SK-N-SH treated with all-trans-retinoic acid at 6 μM for 48 hours (cell line): ENCODE measurements around the gene FANCI.

Source experiments
- ATAC-seq: fragments of 200-7000 bp; cut with Tn5 transposase; 3 replicates; pipeline ENCODE4 v1.9.1; 2020; ENCODE audit warnings: mild to moderate bottlenecking, moderate library complexity
- ARNTL ChIP-seq: fragments of 450-650 bp; formaldehyde crosslinking; IDR thresholded peaks from 2 replicates; pipeline ENCODE4 v1.5.0; 2020; ENCODE audit warnings: low read depth, mild to moderate bottlenecking, moderate library complexity, borderline replicate concordance
- BACH2 ChIP-seq: fragments of 250-450 bp; sonication (Bioruptor Pico); IDR thresholded peaks from 2 replicates; pipeline ENCODE4 v1.9.0; 2021; ENCODE audit warnings: mild to moderate bottlenecking, borderline replicate concordance
- CSDC2 ChIP-seq: fragments of 250-450 bp; sonication (Bioruptor Pico); IDR thresholded peaks from 2 replicates; pipeline ENCODE4 v1.5.0; 2020; ENCODE audit warnings: mild to moderate bottlenecking, moderate library complexity
- ESRRG ChIP-seq: fragments of 250-450 bp; sonication (Bioruptor Pico); IDR thresholded peaks from 2 replicates; pipeline ENCODE4 v1.6.1; 2021; ENCODE audit warnings: mild to moderate bottlenecking
- GLIS3 ChIP-seq: fragments of 250-450 bp; sonication (Bioruptor Pico); IDR thresholded peaks from 2 replicates; pipeline ENCODE4 v1.5.0; 2020; ENCODE audit warnings: mild to moderate bottlenecking, moderate library complexity
- ISL1 ChIP-seq: fragments of 250-450 bp; sonication (Bioruptor Pico); IDR thresholded peaks from 2 replicates; pipeline ENCODE4 v2.1.2; 2022; ENCODE audit warnings: mild to moderate bottlenecking, moderate library complexity
- PPARA ChIP-seq: fragments of 250-450 bp; sonication (Bioruptor Pico); IDR thresholded peaks from 2 replicates; pipeline ENCODE4 v1.5.0; 2020; ENCODE audit warnings: mild to moderate bottlenecking, borderline replicate concordance
- RARB ChIP-seq: fragments of 250-450 bp; sonication (Bioruptor Pico); IDR thresholded peaks from 2 replicates; pipeline ENCODE4 v1.8.0; 2021; ENCODE audit warnings: mild to moderate bottlenecking, moderate library complexity
- SNAI2 ChIP-seq: fragments of 250-450 bp; sonication (Bioruptor Pico); IDR thresholded peaks from 2 replicates; pipeline ENCODE4 v1.5.0; 2020; ENCODE audit warnings: mild to moderate bottlenecking, moderate library complexity
- TCF4 ChIP-seq: fragments of 250-450 bp; sonication (Bioruptor Pico); IDR thresholded peaks from 2 replicates; pipeline ENCODE4 v1.8.0; 2021; ENCODE audit warnings: mild to moderate bottlenecking, moderate library complexity, borderline replicate concordance
- TOX ChIP-seq: fragments of 250-450 bp; sonication (Bioruptor Pico); IDR thresholded peaks from 2 replicates; pipeline ENCODE4 v1.8.0; 2021; ENCODE audit warnings: mild to moderate bottlenecking, moderate library complexity, borderline replicate concordance
- ZFP3 ChIP-seq: fragments of 250-450 bp; sonication (Bioruptor Pico); IDR thresholded peaks from 2 replicates; pipeline ENCODE4 v1.5.0; 2020; ENCODE audit warnings: mild to moderate bottlenecking, moderate library complexity
- ZFP30 ChIP-seq: fragments of 450-650 bp; formaldehyde crosslinking; IDR thresholded peaks from 2 replicates; pipeline ENCODE4 v1.5.0; 2022; ENCODE audit warnings: mild to moderate bottlenecking, moderate library complexity
- ZNF565 ChIP-seq: fragments of 450-650 bp; formaldehyde crosslinking; conservative IDR thresholded peaks from 2 replicates; pipeline ENCODE4 v1.5.0; 2020; ENCODE audit warnings: low read depth, mild to moderate bottlenecking, moderate library complexity
- ZNF70 ChIP-seq: fragments of 450-650 bp; formaldehyde crosslinking; IDR thresholded peaks from 2 replicates; pipeline ENCODE4 v1.5.0; 2020; ENCODE audit warnings: mild to moderate bottlenecking, moderate library complexity
- ZNF8 ChIP-seq: fragments of 450-650 bp; formaldehyde crosslinking; IDR thresholded peaks from 2 replicates; pipeline ENCODE4 v1.5.0; 2020; ENCODE audit warnings: mild to moderate bottlenecking, moderate library complexity
- TF ChIP-seq, protein P1 (sequence below): fragments of 250-450 bp; sonication (Bioruptor Pico); IDR thresholded peaks from 2 replicates; pipeline ENCODE4 v1.8.0; 2020; ENCODE audit warnings: mild to moderate bottlenecking, moderate library complexity, borderline replicate concordance
- TF ChIP-seq, protein P2 (sequence below): fragments of 250-450 bp; sonication (Bioruptor Pico); IDR thresholded peaks from 2 replicates; pipeline ENCODE4 v1.5.1; 2021; ENCODE audit warnings: mild to moderate bottlenecking, moderate library complexity
- TF ChIP-seq, protein P3 (sequence below): fragments of 250-450 bp; sonication (Bioruptor Pico); IDR thresholded peaks from 2 replicates; pipeline ENCODE4 v1.5.1; 2020; ENCODE audit warnings: low read depth, mild to moderate bottlenecking, moderate library complexity

FANCI gene

DNA sequence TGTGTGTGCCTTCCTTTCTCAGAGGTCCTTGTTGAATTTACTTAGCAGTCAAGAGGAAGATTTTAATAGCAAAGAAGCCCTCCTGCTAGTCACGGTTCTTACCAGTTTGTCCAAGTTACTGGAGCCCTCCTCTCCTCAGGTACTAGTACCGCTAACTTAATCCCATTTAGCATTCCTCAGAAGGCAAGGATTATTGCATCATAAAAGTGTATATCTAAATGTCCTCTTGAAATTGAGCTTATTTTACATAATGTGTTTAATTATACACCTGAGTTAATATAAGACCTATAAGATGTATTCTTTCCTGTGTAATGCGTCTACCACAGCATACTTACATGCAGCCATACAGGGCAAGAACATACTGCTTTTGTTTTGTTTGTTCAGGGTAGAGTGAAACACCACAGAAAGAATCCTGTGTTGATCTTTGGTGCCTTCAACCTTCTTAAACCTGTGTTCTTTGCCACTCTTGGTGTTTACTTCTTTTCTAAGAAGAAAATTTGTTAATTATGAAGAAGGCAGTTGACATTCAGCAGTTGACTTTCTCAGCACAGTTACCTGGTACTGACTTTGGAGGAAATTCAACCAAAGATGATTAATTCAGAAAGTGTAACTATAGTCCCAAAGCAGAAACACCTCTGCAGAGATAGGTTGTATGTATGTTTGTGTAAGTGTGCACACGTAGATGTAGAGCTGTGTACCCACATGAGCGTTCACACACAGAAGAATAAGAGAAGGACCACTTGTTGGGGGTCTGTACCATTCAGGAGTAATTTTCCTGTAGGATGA, 57.7 kb downstream of the FANCI start:
- no peak for ATAC-seq
- TF ChIP-seq, protein P1, sequence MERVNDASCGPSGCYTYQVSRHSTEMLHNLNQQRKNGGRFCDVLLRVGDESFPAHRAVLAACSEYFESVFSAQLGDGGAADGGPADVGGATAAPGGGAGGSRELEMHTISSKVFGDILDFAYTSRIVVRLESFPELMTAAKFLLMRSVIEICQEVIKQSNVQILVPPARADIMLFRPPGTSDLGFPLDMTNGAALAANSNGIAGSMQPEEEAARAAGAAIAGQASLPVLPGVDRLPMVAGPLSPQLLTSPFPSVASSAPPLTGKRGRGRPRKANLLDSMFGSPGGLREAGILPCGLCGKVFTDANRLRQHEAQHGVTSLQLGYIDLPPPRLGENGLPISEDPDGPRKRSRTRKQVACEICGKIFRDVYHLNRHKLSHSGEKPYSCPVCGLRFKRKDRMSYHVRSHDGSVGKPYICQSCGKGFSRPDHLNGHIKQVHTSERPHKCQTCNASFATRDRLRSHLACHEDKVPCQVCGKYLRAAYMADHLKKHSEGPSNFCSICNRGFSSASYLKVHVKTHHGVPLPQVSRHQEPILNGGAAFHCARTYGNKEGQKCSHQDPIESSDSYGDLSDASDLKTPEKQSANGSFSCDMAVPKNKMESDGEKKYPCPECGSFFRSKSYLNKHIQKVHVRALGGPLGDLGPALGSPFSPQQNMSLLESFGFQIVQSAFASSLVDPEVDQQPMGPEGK = no peak
- TF ChIP-seq ISL1 (CRISPR knock-in tag) (no peak), SNAI2 (CRISPR knock-in tag) (no peak), ZFP30 (no peak), CSDC2 (CRISPR knock-in tag) (no peak), ARNTL (CRISPR knock-in tag) (no peak), ZNF565 (no peak), ZFP3 (CRISPR knock-in tag) (no peak), TCF4 (no peak), ZNF70 (CRISPR knock-in tag) (no peak), GLIS3 (no peak), RARB (no peak)
- TF ChIP-seq, protein P2, sequence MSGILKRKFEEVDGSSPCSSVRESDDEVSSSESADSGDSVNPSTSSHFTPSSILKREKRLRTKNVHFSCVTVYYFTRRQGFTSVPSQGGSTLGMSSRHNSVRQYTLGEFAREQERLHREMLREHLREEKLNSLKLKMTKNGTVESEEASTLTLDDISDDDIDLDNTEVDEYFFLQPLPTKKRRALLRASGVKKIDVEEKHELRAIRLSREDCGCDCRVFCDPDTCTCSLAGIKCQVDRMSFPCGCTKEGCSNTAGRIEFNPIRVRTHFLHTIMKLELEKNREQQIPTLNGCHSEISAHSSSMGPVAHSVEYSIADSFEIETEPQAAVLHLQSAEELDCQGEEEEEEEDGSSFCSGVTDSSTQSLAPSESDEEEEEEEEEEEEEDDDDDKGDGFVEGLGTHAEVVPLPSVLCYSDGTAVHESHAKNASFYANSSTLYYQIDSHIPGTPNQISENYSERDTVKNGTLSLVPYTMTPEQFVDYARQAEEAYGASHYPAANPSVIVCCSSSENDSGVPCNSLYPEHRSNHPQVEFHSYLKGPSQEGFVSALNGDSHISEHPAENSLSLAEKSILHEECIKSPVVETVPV (CRISPR knock-in tag) = no peak
- TF ChIP-seq, protein P3, sequence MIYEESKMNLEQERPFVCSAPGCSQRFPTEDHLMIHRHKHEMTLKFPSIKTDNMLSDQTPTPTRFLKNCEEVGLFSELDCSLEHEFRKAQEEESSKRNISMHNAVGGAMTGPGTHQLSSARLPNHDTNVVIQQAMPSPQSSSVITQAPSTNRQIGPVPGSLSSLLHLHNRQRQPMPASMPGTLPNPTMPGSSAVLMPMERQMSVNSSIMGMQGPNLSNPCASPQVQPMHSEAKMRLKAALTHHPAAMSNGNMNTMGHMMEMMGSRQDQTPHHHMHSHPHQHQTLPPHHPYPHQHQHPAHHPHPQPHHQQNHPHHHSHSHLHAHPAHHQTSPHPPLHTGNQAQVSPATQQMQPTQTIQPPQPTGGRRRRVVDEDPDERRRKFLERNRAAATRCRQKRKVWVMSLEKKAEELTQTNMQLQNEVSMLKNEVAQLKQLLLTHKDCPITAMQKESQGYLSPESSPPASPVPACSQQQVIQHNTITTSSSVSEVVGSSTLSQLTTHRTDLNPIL (CRISPR knock-in tag) = no peak
- TF ChIP-seq, all 23 proteins: peak for 0

DNA sequence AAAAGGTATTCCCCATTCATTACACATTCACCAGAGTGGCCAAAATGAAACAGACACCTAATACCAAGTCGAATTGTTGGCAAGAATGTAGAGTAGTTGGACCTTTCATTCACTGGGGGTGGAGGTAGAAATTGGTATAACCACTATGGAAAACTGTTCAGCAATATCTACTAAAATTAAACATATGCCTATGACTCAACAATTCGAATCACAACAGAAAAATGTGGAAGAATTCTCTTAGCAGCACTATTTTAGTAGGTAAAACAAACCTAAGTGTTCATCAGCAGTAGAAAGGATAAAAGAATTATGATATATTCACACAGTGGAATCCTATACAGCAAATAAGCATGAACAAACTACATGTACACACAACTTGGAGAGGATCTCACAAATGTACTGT, 60.2 kb downstream of the FANCI start:
- ATAC-seq = no peak

DNA sequence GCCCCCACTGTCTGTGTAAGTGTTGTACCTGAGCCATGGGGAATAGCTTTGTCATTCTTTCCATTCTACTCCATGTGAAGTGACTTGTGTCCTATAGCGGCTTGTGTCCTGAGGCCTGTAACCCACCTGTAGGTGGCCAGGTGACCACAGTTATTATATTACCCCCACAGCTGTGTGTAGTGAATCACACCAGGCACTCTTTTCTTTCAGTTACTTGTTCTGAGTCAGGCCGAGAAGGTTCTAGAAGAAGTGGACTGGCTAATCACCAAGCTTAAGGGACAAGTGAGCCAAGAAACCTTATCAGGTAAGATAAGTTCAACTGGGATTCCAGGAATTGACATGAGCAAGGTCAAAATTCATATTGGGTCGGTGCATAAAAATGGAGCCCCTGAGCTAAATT, 61.6 kb downstream of the FANCI start:
- ATAC-seq = no peak
- TF ChIP-seq, protein P2 (CRISPR knock-in tag) = no peak
- TF ChIP-seq ZFP30 = no peak
- no peak for TF ChIP-seq ZNF565
- no peak for TF ChIP-seq TCF4
- TF ChIP-seq, protein P1 = no peak
- TF ChIP-seq ISL1 (CRISPR knock-in tag) = no peak
- no peak for TF ChIP-seq PPARA (CRISPR knock-in tag)
- no peak for TF ChIP-seq RARB
- no peak for TF ChIP-seq CSDC2 (CRISPR knock-in tag)
- TF ChIP-seq TOX (CRISPR knock-in tag) = no peak
- no peak for TF ChIP-seq ESRRG (CRISPR knock-in tag)
- TF ChIP-seq SNAI2 (CRISPR knock-in tag) = no peak
- no peak for TF ChIP-seq BACH2 (CRISPR knock-in tag)
- no peak for TF ChIP-seq ARNTL (CRISPR knock-in tag)
- TF ChIP-seq ZFP3 (CRISPR knock-in tag) = no peak
- TF ChIP-seq, all 23 proteins: peak for 0

More for the DNA sequence above, 60.2 kb downstream of the FANCI start:
- TF ChIP-seq ZNF8 (CRISPR knock-in tag) (no peak), BACH2 (CRISPR knock-in tag) (no peak), ZNF70 (CRISPR knock-in tag) (no peak)

DNA sequence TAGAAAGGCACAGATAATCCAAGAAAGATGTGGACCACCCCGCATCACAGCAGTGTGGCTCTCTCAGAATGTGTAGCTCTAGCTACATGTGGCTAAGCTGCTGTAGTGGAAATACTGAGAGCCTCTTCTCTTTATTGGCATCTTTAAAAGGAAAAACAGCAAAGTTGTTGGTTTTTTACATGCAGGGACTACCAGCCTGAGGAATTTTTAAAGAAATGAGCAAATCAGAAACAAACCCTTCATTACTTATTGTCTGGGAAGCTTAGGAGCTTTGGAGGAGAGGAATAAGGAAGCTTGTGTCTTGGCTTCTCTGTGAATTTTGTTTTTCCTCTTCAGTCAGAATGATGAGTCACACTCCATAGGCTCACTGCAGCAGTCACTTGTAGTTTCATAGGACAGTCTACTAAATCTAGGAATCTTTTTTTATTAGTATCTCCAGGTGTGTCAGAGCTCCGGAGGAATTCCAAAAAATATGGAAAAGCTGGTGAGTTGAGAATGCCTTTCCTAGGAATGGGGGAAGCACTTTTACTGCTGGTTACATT, 63.3 kb downstream of the FANCI start:
- peak; percentile 68 for ATAC-seq
- TF ChIP-seq ESRRG (CRISPR knock-in tag) = no peak
- no peak for TF ChIP-seq ISL1 (CRISPR knock-in tag)
- no peak for TF ChIP-seq TCF4
- no peak for TF ChIP-seq CSDC2 (CRISPR knock-in tag)
- no peak for TF ChIP-seq ZFP3 (CRISPR knock-in tag)
- TF ChIP-seq, all 23 proteins: peak for 0
